ENCODE measurements around the gene AGAP5.

Gene AGAP5

GRCh38 chr10:73647875-73648651, 49.8 kb downstream of the AGAP5 start:
- ChIA-PET CTCF (interaction anchor here (1.4 to 6.3 kb wide), 2 partner anchors 14 to 119 kb away, joined by 4 to 98 read pairs; no protein-coding TSS in a partner anchor), POLR2A (no interaction called here)
- H3K27me3 ChIP-seq (replicated peaks in 2 of 5; ENCODE audit: control insufficient read depth in 4 of 5, insufficient read depth in 5 of 5, low read length in 4 of 5): no peaks in the 10 kb centered on the region
- 43% methylated on average over 30 of the region's 35 CpGs for WGBS (ENCODE audit: insufficient coverage)
- H3K4me1 ChIP-seq (ENCODE audit: control extremely low read depth in 1 of 4, control insufficient read depth in 4 of 4, insufficient read depth in 4 of 4, low read length in 3 of 4): peaks cover 0 to 31% (median 16%) of the 10 kb centered on the region in 4 experiments
- H3K9me3 ChIP-seq (ENCODE audit: control extremely low read depth in 1 of 5, control insufficient read depth in 4 of 5, insufficient read depth in 2 of 5, low read depth in 1 of 5, low read length in 4 of 5): no peaks in the 10 kb centered on the region
- H3K36me3 ChIP-seq (ENCODE audit: control insufficient read depth in 4 of 4, insufficient read depth in 4 of 4, low read length in 3 of 4): no peaks in the 10 kb centered on the region
- peak overlapping the region; percentile 64 to 85 (median 74) for H3K4me3 ChIP-seq (ENCODE audit: control insufficient read depth in 1 of 7, extremely low read depth in 1 of 7, insufficient read depth in 4 of 7, low read depth in 2 of 7, low read length in 6 of 7)
- no peak overlapping the region for H3K27ac ChIP-seq (ENCODE audit: insufficient read depth in 1 of 2, low read depth in 1 of 2, low read length in 2 of 2, poor library complexity in 1 of 2, severe bottlenecking in 2 of 2)
- DNase-seq: no peak

GRCh38 chr10:73647211-73647874, 50.6 kb downstream of the AGAP5 start:
- peak; percentile 73 to 86 (median 82) for DNase-seq
- CTCF ChIA-PET: interaction anchor here (1.4 to 6.3 kb wide), 4 partner anchors 13 to 124 kb away, joined by 4 to 98 read pairs (median 6); partner anchors contain the start of gene USP54

DNA sequence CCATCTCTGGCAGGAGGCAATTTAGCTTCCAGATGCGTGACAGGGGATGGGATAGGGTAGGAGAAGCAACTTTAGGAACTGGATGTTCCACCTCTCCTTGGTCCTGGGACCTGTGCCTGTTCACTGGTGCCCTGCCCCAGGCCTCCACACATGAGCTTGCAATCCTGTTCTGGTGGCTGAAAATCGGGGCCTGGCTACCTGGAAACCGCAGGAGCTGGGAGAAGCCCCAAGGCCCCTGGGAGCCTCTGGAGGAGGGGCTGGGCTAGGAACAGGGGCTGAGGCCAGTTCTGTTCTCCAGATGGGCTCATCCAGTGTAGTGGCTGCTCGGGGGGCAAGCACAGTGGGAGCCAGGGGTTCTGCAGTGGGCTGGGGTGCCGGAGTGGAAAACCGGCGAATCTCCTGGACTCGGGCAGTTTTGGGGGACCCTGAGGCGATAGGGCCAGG, 51.3 kb downstream of the AGAP5 start:
- CTCF ChIA-PET: interaction anchor here (0.7 to 6.3 kb wide), 8 partner anchors 23 to 395 kb away, joined by 3 to 98 read pairs (median 5); partner anchors contain the start of genes MRPS16 and USP54
- no peak for DNase-seq
- Histone ChIP-seq H3K4me3 (ENCODE audit: control insufficient read depth in 1 of 7, extremely low read depth in 1 of 7, insufficient read depth in 4 of 7, low read depth in 2 of 7, low read length in 6 of 7) (no peak overlapping the region), H3K36me3 (ENCODE audit: control insufficient read depth in 4 of 4, insufficient read depth in 4 of 4, low read length in 3 of 4) (no peaks in the 10 kb centered on the region), H3K27me3 (replicated peaks in 2 of 5; ENCODE audit: control insufficient read depth in 4 of 5, insufficient read depth in 5 of 5, low read length in 4 of 5) (no peaks in the 10 kb centered on the region), H3K27ac (ENCODE audit: insufficient read depth in 1 of 2, low read depth in 1 of 2, low read length in 2 of 2, poor library complexity in 1 of 2, severe bottlenecking in 2 of 2) (no peak overlapping the region), H3K4me1 (ENCODE audit: control extremely low read depth in 1 of 4, control insufficient read depth in 4 of 4, insufficient read depth in 4 of 4, low read length in 3 of 4) (peaks cover 0 to 38% (median 18%) of the 10 kb centered on the region in 4 experiments), H3K9me3 (ENCODE audit: control extremely low read depth in 1 of 5, control insufficient read depth in 4 of 5, insufficient read depth in 2 of 5, low read depth in 1 of 5, low read length in 4 of 5) (no peaks in the 10 kb centered on the region)
- POLR2A ChIA-PET: no interaction called here
- 98% methylated on average over 8 of the region's 9 CpGs for WGBS (ENCODE audit: insufficient coverage)

More at GRCh38 chr10:73647211-73647874, 50.6 kb downstream of the AGAP5 start:
- Histone ChIP-seq H3K4me3 (ENCODE audit: control insufficient read depth in 1 of 7, extremely low read depth in 1 of 7, insufficient read depth in 4 of 7, low read depth in 2 of 7, low read length in 6 of 7) (peak overlapping the region; percentile 64 to 85 (median 74)), H3K27me3 (replicated peaks in 2 of 5; ENCODE audit: control insufficient read depth in 4 of 5, insufficient read depth in 5 of 5, low read length in 4 of 5) (no peaks in the 10 kb centered on the region), H3K9me3 (ENCODE audit: control extremely low read depth in 1 of 5, control insufficient read depth in 4 of 5, insufficient read depth in 2 of 5, low read depth in 1 of 5, low read length in 4 of 5) (no peaks in the 10 kb centered on the region), H3K27ac (ENCODE audit: insufficient read depth in 1 of 2, low read depth in 1 of 2, low read length in 2 of 2, poor library complexity in 1 of 2, severe bottlenecking in 2 of 2) (no peak overlapping the region), H3K36me3 (ENCODE audit: control insufficient read depth in 4 of 4, insufficient read depth in 4 of 4, low read length in 3 of 4) (no peaks in the 10 kb centered on the region), H3K4me1 (ENCODE audit: control extremely low read depth in 1 of 4, control insufficient read depth in 4 of 4, insufficient read depth in 4 of 4, low read length in 3 of 4) (peaks cover 0 to 34% (median 16%) of the 10 kb centered on the region in 4 experiments)
- POLR2A ChIA-PET: no interaction called here
- WGBS (ENCODE audit: insufficient coverage): under 1% methylated on average over 21 of the region's 32 CpGs

- 88% methylated on average over 2 of the region's 3 CpGs for WGBS (ENCODE audit: insufficient coverage)
- H3K9me3 ChIP-seq (ENCODE audit: control extremely low read depth in 1 of 5, control insufficient read depth in 4 of 5, insufficient read depth in 2 of 5, low read depth in 1 of 5, low read length in 4 of 5): no peaks in the 10 kb centered on the region
- ChIA-PET CTCF (interaction anchor here (0.7 to 6.3 kb wide), 14 partner anchors 9 to 133 kb away, joined by 3 to 98 read pairs (median 4); no protein-coding TSS in a partner anchor), POLR2A (no interaction called here)
- no peak overlapping the region for H3K4me3 ChIP-seq (ENCODE audit: control insufficient read depth in 1 of 7, extremely low read depth in 1 of 7, insufficient read depth in 4 of 7, low read depth in 2 of 7, low read length in 6 of 7)
- peaks cover 0 to 34% (median 18%) of the 10 kb centered on the region in 4 experiments for H3K4me1 ChIP-seq (ENCODE audit: control extremely low read depth in 1 of 4, control insufficient read depth in 4 of 4, insufficient read depth in 4 of 4, low read length in 3 of 4)
- H3K27ac ChIP-seq (ENCODE audit: insufficient read depth in 1 of 2, low read depth in 1 of 2, low read length in 2 of 2, poor library complexity in 1 of 2, severe bottlenecking in 2 of 2): no peak overlapping the region
- DNase-seq: no peak
- H3K27me3 ChIP-seq (replicated peaks in 2 of 5; ENCODE audit: control insufficient read depth in 4 of 5, insufficient read depth in 5 of 5, low read length in 4 of 5): no peaks in the 10 kb centered on the region
- H3K36me3 ChIP-seq (ENCODE audit: control insufficient read depth in 4 of 4, insufficient read depth in 4 of 4, low read length in 3 of 4): no peaks in the 10 kb centered on the region
These were observed 52.7 kb downstream of the AGAP5 start for GRCh38 chr10:73645251-73645650.

DNA sequence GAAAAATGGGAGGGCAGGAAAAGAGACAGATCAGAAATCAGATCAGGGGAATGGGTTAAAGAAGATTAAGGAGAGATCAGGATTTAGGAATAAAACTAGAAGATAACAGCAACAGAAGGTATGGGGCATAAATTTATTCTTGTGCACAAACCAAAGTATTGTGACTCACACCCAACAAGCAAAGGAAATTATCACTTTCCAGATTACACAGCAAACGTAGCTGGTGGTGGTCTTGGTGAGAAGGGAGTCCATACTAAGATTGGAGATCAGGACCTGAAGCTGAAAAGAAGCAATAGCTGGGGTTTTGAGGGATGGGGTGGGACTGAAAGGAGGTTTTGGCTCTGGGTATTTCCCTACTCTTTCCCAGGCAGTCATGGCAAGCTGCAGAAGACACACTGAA, 53.1 kb downstream of the AGAP5 start:
- WGBS (ENCODE audit: insufficient coverage): no CpG with 5 or more reads among the region's 1 CpG
- no peaks in the 10 kb centered on the region for H3K36me3 ChIP-seq (ENCODE audit: control insufficient read depth in 4 of 4, insufficient read depth in 4 of 4, low read length in 3 of 4)
- DNase-seq: no peak
- CTCF ChIA-PET: interaction anchor here (0.7 to 6.3 kb wide), 16 partner anchors 9 to 132 kb away, joined by 3 to 98 read pairs (median 4); no protein-coding TSS in a partner anchor
- no peaks in the 10 kb centered on the region for H3K9me3 ChIP-seq (ENCODE audit: control extremely low read depth in 1 of 5, control insufficient read depth in 4 of 5, insufficient read depth in 2 of 5, low read depth in 1 of 5, low read length in 4 of 5)
- POLR2A ChIA-PET: no interaction called here
- no peak overlapping the region for H3K27ac ChIP-seq (ENCODE audit: insufficient read depth in 1 of 2, low read depth in 1 of 2, low read length in 2 of 2, poor library complexity in 1 of 2, severe bottlenecking in 2 of 2)
- H3K4me1 ChIP-seq (ENCODE audit: control extremely low read depth in 1 of 4, control insufficient read depth in 4 of 4, insufficient read depth in 4 of 4, low read length in 3 of 4): peaks cover 0 to 34% (median 18%) of the 10 kb centered on the region in 4 experiments
- H3K4me3 ChIP-seq (ENCODE audit: control insufficient read depth in 1 of 7, extremely low read depth in 1 of 7, insufficient read depth in 4 of 7, low read depth in 2 of 7, low read length in 6 of 7): no peak overlapping the region
- H3K27me3 ChIP-seq (replicated peaks in 2 of 5; ENCODE audit: control insufficient read depth in 4 of 5, insufficient read depth in 5 of 5, low read length in 4 of 5): no peaks in the 10 kb centered on the region

DNA sequence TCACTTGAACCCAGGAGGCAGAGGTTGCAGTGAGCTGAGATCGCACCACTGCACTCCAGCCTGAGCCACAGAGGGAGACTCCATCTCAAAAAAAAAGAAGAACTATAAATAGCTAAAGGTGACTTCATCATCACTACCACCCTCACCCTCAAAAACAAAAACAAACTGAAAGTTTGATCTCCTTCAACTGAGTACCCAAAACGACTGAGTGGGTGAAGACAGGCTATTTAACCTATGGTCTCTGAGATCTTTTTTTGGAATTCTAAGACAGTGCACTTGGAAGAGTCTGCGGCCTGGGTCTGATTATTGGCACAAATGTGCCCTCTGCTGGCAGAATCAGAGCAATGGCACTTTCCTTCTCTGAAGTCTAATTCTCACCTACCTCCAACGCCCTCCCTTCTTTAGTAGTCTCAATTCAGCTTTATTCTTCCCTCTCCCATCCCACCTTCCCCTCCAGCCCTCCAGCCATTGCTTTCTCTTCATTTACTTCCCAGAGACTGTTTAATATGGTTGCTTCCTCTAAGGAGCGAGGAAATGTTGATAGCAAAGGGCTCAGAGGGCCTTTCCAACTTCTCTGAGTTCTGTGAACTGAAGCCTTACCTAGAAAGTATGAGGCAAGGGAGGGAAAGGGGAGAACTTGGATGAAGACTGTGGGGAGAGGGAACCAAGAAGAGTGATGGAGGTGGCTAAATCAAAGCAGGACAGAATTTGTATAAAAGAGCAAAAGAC, 53.7 kb downstream of the AGAP5 start:
- no peaks in the 10 kb centered on the region for H3K27me3 ChIP-seq (replicated peaks in 2 of 5; ENCODE audit: control insufficient read depth in 4 of 5, insufficient read depth in 5 of 5, low read length in 4 of 5)
- no peaks in the 10 kb centered on the region for H3K36me3 ChIP-seq (ENCODE audit: control insufficient read depth in 4 of 4, insufficient read depth in 4 of 4, low read length in 3 of 4)
- CTCF ChIA-PET: interaction anchor here (0.7 to 6.3 kb wide), 20 partner anchors 10 to 143 kb away, joined by 3 to 98 read pairs (median 4); no protein-coding TSS in a partner anchor
- H3K4me3 ChIP-seq (ENCODE audit: control insufficient read depth in 1 of 7, extremely low read depth in 1 of 7, insufficient read depth in 4 of 7, low read depth in 2 of 7, low read length in 6 of 7): peak overlapping the region in 4 of 7 experiments; percentile 4 to 70 (median 34)
- H3K4me1 ChIP-seq (ENCODE audit: control extremely low read depth in 1 of 4, control insufficient read depth in 4 of 4, insufficient read depth in 4 of 4, low read length in 3 of 4): peaks cover 0 to 34% (median 18%) of the 10 kb centered on the region in 4 experiments
- no peak overlapping the region for H3K27ac ChIP-seq (ENCODE audit: insufficient read depth in 1 of 2, low read depth in 1 of 2, low read length in 2 of 2, poor library complexity in 1 of 2, severe bottlenecking in 2 of 2)
- POLR2A ChIA-PET: interaction anchor here (1.3 kb wide), 1 partner anchor 110 kb away, joined by 4 read pairs; no protein-coding TSS in a partner anchor
- no peaks in the 10 kb centered on the region for H3K9me3 ChIP-seq (ENCODE audit: control extremely low read depth in 1 of 5, control insufficient read depth in 4 of 5, insufficient read depth in 2 of 5, low read depth in 1 of 5, low read length in 4 of 5)
- WGBS (ENCODE audit: insufficient coverage): 18% methylated on average over 5 of the region's 5 CpGs
- peak; percentile 74 to 80 (median 75) for DNase-seq
